GM19351 (cell line): ENCODE measurements around the gene ZFYVE28.

Source experiments
- ATAC-seq: cut with Tn5 transposase; IDR thresholded peaks from one replicate; pipeline ENCODE4 v1.9.1; 2021; ENCODE audit warnings: mild to moderate bottlenecking, moderate library complexity; ENCODE audit not compliant: unreplicated experiment

Gene ZFYVE28

DNA sequence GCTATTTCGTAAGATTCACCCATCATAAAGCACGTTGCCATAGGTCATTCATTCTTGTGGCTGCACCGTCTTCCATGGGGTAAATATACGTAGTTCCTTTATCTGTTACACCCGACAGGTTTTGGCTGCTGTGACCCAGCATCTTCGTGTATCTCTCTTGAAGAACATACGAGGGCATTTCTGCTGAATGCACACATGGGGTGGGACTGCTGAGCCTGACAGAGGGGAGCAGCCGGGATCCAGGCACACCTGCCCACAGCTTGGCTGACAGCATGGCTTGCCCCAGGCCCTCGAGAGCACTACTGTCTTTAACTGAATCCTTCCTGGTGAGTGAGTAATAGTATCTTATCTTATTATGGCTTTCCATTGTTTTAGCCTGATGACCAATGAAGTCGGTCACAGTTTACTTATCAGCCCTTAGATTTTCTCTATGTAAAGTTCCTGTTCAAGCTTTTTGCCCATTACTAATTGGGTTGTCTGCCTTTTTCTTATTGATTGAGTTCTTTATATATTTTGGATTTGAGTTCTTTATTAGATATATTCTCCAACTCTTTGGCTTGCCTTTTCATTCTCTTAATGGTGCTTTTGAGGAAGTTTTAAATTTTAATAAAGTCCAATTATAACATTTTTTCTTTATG is 111.6 kb downstream of the ZFYVE28 start:
- ATAC-seq = no peak

DNA sequence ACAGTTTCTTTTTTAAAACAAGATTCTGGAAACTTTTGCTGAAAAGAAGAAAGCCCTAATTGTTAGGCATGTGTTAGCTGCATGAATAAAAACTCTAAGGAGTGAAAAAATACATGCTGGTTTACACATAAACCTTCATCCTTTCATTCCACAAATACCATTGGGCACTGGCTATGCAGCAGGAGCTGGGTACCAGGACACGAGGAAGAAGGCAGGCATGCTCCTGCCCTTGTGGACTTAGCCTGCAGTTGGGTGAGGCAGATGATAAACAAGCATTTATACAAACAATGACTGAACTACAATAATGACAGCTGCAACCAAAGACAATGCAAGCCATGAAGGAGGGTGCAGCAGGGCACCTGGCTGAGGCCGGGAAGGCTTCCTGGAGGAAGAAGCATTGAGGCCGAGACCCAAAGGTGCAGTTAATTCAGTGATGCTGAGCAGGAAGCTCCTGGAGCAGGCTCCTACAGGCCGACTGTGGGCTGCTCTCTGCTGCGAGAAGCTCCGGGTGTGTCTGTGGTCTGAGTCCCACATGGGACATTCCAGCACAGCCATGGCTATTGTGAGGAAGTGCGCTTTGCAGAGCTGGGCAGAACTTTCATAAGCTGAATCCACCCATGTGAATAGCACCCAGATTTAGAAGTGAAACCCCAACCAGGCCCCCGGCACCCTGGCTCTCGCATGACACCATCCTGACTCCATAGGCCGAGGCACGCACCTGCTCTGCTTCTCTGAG is 112.5 kb downstream of the ZFYVE28 start:
- no peak for ATAC-seq

DNA sequence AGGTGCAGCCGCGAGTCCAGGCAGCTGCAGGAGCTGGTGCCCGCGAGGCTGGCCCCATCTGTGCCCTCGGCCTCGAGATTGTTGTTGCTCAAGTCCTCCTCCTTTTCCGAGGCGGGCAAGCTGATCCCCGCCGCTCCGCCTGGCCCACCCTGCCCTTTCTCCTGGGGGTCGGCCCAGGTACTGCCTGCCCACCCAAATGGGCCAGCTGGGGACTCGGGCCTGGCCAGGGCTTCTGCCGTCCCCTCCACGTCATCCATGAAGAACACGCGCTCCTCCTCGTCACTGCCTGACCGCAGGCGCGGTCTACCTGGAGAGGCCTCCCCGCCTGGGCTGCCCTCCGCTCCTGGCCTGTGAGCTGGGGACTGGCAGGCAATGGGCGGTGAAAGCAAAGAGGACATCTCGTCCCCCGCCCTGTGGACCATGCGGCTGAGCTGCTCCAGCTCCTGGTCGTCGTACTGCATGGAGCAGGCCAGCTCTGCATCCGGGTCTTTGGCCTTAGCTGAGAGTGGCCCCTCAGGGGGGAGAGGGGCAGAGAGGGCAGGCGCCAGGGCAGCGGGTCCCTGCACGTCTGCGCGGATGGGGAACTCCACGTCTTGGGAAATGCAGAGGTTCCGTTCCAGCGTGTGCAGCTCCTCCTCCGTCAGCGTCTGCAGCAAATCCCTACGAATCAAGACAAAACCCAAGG is 113.4 kb downstream of the ZFYVE28 start:
- ATAC-seq = no peak

DNA sequence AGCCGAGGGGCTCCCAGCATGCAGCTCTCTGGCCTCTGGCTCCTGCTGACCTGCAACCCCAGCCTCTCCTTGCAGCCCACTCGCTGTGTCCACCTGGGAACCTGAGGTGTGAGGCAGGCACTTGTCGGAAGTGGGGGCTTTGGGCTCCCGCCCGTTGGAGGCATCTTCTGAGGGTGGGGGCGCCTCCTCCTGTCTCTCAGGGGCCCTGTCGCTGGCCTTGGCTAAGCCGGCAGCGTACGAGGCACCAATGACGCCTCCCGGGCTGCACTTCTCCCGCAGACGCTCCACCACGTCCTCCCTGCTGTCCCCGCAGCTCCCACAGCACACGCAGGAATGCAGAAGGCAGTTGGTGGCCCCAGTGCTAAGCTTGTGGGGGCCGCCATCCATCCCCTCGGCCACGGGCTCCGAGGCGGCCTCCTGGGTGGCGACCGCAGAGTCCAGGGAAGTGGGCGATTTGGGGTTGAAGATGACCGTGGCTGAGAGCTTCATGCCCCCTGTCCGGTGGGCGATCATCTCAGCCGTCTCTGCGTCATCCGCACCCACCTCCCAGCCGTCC is 114.0 kb downstream of the ZFYVE28 start:
- ATAC-seq = no peak

DNA sequence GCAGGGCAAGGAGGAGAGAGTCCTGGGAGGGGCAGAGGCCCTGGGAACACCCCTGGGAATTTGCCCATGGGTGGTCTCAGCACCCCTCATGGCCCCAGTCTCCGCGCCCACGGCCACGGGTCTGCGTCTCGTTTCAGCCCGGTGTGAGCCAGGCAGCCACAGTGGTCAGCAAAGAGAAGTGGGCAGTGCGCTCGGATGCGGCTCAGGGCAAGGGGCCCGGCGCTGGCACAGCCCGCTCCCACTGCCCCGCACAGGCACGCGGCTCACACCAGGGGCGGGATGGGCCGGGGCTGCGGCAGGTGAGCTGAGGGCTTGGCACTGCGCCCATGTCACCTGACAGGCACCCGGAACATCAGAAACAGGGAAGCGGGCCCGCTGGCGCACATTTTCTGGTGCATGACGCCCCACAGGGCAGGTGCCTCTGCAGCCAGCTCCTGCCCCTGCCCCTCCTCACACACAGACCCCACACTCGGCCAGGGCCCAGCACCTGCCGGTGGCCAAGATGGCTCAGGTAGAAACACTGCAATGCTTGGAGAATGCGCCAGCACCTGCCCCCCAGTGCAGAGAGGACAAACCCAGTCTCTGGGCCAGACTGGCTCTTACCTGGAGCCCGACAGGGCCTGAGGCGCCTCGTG is 114.6 kb downstream of the ZFYVE28 start:
- no peak for ATAC-seq

DNA sequence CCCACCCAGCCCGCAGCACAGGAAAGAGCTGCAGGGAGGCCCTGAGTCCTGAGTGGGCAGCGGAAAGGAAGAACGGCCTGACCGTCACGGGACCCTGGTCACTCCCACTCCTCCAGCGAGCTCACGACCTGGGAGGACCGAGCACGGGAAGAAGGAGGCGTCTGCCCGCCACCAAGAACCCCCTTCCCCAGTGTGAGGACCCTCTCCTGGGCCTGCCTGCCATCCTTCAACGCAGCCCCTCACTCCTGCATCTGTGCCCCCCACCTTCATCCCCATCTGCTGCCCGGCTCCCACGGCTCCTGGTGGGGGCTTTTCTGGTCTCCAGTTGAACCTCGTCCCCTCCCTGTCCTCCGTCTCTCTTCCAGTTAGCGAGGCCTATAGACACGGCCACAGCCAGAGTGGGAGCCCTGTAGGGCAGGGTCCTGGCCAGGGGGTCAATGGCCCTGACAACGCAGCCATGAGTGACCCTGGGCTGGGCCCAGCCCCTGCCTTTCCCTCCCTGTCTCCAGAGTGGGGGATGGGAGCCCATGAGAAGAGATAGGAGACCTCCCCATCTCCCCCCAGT is 115.2 kb downstream of the ZFYVE28 start:
- no peak for ATAC-seq

DNA sequence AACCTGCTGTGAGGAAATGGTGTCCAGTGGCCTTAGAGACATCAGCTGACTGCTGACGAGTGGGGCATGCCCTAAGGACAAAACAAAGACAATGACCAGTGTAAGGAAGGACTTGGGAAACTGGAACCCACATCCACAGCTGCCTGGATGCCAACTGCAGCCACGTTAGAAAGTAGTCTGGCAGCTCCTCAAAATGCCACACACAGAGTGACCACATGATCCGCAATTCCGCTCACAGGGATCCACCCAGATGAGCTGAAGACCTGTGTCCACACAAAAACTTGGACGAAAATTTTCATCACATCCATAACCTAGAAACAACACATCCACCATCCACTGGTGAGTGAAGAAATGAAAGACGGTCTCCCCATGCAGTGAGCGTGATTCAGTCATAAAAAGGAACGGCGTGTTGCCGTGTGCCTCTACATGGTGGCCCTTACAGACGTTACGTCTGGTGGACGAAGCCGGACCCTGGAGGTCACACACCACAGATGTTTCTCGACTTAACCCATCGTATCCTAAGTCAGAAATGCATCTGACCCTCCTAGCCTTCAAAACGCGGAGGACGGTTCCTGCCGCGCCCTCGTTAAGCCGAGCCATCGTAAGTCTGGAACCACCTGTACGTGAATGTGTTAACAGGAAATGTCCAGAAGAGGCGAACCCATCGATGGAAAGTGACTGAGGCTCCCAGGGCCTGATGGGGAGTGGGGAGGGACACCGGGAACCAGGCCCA is 115.9 kb downstream of the ZFYVE28 start:
- no peak for ATAC-seq

DNA sequence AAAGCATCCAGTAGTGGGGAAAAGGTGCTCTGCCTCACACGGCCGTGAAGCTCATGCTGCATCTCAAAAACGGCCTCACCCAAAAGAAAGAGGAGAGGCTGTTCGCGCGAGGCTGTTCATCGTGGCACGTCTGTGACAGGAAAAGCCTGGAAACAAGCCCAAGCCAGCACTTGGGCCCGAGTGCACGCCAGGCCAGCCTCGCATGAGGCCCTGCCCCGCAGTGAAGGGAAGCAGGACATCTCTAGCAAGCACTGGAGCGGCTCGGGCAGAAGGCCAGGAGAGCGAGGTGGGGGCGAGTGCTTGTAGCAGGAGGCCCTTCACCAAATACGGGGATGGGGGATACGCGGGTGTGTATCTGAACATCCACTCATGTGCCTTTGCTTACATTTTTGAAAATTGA is 116.6 kb downstream of the ZFYVE28 start:
- no peak for ATAC-seq

DNA sequence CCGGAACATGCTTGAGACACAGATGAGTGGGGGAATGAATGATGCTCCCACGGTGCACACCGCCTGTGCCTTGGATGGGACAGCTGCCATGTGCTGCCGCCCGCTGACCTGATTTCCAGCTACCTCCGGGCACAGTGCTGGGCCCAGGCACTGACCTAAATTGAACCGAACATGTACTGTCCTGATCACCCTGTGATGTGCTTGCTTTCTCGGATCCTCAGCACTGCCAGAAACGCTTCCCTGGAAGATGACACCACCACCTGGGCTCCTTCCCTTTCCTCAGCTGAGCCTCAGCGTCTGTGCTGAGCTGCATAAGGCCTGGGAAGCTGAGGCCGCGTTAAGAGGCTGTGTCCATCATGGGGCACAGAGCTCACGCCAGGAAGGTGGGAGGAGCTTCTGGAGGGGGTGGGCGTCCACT is 117.2 kb downstream of the ZFYVE28 start:
- no peak for ATAC-seq

DNA sequence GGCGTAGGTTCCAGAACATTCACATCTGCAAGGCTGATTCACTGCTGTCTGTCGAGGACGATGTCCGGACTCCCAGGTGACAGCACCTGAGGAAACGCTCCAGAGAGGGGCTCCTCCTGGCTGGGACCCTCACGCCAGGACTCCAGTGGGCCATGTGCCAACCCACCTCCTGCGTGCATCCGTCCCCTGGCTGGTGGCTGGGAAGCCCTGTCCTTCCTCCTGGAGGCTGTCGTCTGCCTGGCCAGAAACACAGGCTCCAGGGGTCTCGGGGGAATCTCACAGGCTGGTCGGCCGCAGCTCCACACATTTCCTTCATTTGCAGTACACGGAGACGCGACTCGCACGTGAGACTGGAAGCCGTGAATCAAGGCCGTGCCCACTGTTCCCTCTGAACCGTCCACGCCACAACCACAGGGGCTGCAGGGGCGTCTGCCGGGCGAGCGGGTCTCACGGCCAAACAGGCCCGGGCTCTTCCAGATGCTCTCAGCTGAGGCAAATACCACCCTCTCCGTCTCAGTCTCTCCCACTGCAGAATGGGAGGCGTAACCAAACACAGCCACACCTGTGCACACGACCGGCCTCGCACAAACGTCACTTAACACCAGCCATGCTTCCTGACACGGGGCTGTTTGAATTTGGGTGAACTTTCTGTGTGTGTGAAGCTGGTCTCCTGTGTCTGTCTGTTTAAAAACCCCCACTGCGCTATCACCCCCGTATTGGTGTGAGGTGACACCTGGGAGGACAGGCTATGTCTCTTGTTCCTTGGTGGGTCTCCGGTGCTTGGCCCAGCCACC is 117.8 kb downstream of the ZFYVE28 start:
- ATAC-seq = no peak

DNA sequence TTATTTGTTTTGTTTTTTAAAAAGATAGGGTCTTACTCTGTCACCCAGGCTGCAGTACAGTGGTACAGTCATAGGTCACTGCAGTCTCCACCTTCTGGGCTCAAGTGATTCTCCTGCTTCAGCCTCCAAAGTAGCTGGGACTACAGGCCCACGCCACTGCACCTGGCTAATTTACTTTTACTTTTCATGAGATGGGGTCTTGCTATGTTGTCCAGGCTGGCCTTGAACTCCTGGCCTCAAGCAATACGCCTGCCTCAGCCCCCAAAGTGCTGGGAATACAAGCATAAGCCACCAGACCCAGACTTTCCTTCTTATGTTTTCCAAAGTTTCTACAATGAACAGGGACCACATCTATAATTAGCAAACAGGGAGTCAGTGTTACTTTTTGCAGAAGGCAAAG is 118.7 kb downstream of the ZFYVE28 start:
- ATAC-seq = no peak

DNA sequence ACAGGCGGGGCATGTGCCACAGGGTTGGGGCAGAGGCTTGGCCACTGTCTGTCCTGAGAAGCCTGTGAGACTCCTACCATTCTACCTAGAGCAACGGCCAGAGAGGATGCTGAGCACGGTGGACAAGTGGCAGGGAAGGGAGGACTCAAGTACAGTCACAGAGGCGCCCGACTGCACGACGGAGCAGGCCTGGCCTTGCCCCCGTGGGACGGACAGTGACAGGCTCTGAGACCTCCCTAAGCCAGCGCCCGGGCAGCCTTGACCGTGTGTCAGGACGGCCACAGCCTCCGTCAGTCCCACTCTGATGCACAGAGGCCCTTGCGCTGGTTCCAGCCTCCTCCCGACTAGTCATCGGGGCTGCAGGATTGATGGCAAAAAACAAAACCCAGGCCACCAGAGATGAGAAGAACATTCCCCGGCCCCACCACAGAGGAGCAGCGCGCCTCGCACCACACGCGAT is 119.9 kb downstream of the ZFYVE28 start:
- ATAC-seq = no peak

DNA sequence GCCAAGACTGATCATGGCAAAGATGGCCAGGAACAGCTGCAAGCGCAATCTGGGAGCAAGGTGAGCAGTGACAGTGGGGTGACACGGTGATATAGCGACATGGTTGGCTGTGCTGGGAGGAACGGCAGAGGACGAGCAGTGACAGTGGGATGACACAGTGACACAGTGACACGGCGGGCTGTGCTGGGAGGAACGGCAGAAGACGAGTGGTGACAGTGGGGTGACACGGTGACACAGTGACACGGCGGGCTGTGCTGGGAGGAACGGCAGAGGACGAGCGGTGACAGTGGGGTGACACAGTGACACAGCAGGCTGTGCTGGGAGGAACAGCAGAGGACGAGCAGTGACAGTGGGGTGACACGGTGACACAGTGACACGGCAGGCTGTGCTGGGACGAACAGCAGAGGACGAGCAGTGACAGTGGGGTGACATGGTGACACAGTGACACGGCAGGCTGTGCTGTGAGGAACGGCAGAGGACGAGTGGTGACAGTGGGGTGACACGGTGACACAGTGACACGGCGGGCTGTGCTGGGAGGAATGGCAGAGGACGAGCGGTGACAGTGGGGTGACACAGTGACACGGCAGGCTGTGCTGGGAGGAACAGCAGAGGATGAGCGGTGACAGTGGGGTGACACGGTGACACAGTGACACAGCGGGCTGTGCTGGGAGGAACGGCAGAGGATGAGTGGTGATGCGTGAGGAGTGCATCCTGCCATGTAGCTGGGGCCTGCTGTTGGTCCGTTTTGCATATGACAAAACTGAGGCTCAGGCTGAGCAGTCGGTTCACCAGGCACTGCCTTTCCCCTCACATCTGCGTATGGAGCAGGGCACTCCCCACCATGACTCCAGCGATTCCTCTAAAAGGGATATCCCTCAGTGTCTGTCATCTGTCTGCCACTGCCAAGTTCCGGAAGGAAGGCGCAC is 120.6 kb downstream of the ZFYVE28 start:
- ATAC-seq = no peak

DNA sequence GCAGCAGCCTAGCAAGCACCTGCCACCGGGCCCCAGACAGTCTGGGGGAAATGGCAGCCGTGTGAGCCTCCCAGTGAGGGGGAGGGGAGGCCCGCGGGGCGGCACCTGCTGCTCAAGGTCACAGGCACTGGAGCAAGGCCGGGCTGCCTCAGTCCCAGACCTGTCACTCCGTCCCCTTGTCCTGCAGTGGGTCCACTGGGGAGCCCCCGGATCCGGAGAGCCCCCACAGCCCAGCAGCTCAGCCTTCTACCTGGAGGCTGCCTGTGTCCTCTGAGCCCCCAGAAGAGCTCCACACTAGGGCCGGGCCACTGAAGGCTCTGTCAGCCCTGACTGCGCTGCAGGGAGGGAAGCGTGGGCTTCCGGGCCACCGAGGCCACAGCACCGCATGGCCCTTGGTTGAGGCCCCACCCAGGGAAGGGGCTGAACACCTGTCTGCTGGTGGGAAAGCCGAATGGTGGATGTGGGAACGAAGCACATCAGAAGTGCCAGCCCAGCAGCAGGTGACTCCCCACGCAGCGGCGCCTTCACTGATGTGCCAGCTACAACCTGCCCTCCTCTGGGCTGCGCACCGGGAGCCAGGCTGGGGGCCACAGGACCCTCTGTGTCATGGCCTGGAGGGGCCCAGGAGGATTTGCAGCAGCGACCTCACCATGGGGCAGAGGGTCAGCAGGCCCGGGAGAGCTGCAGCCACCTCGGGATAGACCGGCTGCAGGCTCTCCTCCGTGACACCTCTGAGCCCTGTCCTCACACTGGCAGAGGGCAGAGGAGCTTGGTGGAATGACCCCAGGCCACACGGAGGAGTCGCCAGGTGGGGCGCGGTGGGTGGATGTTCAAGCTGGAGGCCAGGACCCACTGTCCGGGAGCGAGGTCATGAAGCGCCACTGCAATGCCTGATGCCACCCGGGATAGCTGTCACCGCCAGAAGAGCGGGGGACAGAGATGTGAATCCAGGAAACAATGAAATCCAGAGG is 121.5 kb downstream of the ZFYVE28 start:
- no peak for ATAC-seq

DNA sequence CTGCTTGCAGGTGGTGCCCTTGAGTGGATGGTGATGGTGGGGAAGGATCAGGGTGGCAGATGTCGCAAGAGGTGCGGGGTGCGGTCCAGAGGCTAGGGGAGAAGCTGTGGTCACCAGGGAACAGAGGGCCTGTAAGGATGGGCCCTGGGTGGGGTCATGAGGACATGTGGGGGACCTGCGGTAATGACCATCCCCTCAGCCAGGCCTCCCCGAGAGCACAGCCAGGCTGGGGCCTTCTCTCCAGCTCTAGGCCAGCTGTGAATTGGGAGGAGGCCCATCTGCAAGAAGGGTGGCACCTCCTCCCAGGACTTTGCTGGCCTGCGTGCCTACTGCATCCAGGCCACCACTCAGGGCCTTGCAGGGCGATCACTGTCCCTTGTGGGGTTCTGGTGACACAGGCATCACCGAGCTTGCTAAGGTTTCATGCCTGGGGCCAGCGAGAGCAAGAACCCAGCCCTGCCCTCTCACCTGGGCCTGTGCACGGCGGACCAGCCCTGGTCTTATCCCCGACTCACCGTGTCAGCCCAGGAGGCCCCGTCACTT is 122.5 kb downstream of the ZFYVE28 start:
- ATAC-seq = no peak

DNA sequence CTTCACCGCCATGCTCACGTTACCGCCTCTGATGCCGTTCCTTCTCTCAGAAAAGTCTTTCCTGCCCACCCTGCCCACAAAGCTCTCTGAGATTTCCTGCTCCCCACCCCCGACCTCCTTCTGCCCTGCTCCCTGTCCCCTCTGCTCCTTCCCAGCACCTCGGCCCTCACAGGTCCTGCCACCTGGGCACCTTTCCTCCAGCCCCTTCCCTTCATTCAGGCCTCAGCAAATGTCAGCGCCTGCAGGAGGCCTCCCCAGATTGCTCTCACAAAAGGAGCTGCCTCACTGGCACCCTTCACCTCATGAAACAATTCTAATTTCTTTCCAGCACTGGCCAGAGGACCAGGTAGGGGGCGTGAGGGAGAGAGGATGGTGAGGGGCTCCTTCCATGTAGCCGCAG is 122.9 kb downstream of the ZFYVE28 start:
- no peak for ATAC-seq

DNA sequence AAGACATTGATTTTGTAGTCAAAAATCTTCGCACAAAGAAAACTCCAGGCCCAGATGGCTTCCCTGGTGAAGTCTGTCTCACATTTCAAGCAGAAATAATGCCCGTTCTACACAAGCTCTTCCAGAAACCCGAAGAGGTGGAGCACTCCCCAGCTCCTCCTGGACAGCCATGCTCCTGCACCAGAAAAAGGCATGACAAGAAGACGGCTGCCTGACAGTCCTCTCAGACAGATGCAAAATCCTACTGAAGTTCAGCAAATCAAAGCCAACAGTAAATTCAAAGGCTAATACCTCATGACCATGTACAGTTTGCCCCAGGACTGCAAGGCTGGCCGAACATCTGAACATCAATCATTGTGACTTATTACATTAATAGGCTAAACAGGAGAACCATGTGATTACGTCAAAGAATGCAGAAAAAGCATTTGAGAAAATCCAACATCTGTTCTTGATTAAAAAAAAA is 125.8 kb downstream of the ZFYVE28 start:
- ATAC-seq = no peak
